SHP77 (cell line): ENCODE measurements around the gene CALR.

Experiments
- DNase-seq, 2 experiments: peaks; one replicate each; lab custom pipeline; 2025; lab: John Stamatoyannopoulos, UW

Gene CALR

DNA sequence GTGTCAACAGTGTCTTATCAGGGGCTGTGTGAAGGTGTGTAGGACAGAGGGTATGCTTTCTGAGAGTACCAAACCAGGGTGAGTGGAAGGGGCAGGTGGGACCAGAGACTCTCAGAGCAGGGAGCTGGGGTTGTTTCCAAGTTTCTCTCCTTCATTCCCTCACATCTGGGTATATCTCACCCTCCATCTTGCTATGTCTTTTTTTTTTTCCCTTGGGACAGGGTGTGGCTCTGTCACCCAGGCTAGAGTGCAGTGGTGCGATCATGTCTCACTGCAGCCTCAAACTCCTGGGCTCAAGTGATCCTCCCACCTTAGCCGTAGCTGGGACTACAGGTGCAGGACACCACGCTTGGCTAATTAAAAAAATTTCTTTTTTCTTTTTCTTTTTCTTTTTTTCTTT is 41.6 kb downstream of the CALR start:
- no peak for DNase-seq

- no peak for DNase-seq
These were observed 44.2 kb downstream of the CALR start for GRCh38 chr19:12982648-12983047.

- DNase-seq, result no peak
These were observed 44.7 kb downstream of the CALR start for GRCh38 chr19:12983091-12983490.

DNA sequence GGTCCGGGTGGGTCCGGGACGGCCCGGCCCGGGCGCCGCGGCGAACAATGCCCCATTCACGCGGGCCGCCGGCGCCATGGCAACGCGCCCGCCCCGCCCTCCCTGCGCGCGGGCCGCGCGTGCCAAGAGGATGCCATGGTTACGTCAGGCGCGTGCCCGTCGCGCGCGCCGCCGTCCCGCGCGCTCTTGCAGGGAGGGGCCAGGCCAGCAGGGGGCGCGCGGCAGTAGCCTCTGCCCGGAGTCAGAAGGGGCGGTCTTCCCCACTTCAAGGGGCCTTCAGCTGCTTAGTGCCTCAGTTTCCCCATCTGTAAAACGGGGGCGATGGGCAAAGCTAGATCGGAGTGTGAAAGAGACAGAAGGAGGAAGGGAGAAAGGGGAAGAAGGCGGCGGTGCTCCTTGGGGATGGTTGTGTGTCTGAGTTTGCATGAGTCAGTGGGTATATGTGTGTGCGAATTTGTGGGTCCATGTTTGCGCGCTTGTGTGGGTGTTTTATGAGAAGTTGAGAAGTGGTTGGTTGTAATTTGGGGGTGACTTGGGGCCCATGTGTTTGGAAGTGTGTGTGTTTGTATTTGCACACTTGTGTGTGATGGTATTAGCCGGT is 45.2 kb downstream of the CALR start:
- DNase-seq, result peak; percentile 41 to 65

DNA sequence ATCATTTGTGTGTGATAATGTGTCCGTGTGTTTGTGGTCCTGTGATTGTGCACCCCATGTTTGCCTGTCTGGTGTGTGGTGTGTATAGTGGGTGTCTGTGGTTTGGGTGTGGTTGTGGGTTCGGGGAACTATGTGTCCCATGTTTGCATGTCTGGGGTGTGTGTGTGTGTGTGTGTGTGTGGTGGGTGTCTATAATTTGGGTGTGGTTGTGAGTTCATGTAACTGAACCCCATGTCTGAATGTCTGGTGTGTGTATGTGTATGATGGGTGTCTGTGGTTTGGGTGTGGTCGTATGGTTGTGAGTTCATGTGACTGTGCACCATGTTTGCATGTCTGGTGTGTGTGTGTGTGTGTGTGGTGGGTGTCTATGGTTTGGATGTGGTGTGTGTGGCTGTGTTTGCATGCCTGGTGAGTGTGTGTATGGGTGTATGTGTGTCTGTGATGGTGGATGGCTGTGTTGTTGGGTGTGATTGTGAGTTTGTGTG is 45.8 kb downstream of the CALR start:
- DNase-seq, result no peak

- DNase-seq, result no peak
These were observed 46.3 kb downstream of the CALR start for GRCh38 chr19:12984683-12985048.

DNA sequence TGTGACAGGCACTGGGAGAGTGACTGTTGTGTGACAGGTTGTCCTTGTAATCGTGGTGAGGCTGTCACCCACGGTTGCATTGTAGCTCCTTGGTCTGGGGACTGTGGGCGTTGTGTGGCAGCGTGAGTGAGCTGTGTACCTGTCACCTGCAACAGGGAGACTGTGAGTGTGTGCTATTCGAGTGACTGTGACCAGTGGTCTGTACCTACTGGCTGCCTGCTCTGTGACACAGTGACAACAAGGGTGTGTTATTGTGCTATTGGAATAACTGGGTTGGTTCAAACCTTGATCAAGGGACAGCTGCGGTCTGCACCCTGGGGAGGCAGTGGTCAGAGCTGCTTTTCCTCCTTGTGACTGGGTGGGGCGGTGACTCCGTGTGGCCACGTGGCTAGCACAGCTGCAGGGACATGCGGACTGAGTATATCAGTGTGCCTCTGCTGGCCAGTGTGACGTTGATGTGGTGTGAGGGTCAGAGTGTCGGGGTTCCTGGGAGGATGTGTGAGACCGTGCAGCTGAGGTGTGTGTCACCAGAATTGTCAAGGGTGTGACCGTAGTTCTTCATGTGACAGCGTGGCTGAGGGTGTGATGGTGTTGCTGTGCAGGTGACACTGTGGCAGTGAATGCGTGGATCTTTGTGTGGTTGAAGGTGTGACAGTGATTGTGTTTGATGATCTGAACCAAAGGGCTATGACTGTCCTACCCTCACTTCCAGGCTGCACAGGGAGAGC is 46.8 kb downstream of the CALR start:
- peak; percentile 42 to 63 for DNase-seq

GRCh38 chr19:12986726-12987125 is 48.3 kb downstream of the CALR start:
- no peak for DNase-seq

DNA sequence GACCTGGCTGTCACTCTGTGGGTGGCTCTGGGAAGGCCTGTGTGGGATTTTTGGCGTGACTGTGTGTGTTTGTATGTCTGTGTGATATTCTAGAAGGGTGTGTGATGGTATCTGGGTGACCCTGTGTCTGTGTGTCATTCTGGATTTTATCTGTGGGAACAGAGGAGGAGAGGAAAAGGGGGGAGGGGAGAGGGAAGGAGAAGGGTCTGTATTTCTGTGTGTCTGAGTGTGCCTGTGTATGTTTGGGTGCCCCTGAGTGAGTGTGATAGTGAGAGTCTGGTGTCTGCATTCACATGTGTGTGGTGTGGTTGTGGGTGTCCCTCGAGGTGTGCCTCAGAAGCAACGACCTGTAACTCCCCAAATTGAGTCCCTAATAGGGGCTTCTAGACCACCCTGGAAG is 48.8 kb downstream of the CALR start:
- no peak for DNase-seq

GRCh38 chr19:12987781-12988180 is 49.4 kb downstream of the CALR start:
- DNase-seq, result no peak

- no peak for DNase-seq
These were observed 52.0 kb downstream of the CALR start for GRCh38 chr19:12990431-12990830.

DNA sequence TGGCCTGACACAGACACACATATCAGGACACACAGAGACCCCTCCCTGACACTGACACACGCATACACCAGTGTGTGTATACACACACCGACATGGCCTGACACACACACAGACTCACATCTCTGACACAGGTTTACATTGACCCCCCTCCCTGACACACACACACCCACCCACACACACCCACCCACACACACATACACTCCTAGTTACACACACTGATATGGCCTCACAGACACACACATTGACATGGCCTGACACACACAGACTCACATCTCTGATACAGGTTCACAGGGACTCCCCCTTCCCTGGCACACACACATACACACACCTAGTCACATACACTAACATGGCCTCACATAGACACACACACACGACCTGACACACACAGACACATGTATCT is 52.4 kb downstream of the CALR start:
- no peak for DNase-seq

DNA sequence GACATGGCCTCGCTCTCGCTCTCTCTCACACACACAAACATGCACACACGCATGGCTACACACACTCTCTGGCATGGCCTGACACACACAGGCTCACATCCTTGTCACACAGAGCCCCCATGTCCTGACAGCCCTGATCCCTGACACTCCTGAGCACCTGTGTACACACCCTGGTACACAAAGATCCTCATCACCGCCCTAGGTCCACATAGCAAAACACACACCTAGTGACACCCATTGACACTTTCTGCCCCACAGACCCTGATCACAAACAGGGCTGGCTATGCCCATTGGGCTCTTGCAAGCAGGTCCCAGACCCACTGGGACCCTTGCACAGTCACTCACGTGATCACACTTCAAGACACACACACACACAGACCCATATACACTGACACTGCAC is 52.9 kb downstream of the CALR start:
- DNase-seq, result no peak

GRCh38 chr19:12992729-12993128 is 54.3 kb downstream of the CALR start:
- DNase-seq, result no peak

DNA sequence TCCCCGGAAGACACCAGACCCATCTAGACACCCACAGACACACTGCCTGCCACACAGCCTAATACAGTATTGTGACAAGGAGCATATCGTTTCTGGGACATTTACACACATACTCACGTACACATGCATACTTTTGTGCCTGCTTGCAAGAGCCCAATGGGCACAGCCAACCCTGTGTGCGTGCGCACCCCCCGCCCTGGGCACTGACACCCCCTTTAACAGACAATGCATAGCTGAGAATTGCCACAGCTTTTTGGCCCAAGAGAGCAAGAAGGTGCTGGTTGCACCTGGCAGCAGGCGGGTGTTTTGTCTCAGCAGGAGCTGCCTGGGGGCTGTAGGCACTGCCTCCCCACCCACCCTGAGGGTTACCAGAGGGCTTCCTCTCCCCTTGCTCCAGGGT is 55.2 kb downstream of the CALR start:
- no peak for DNase-seq
